HepG2 (cell line): ENCODE data around the gene EYA3. TPM values are rescaled to one million over a fixed set of nuclear protein-coding genes. Genes with fewer than 3 reads are reported as not detected.

Experiments used
- ATAC-seq: fragments of 200-7000 bp; cut with Tn5 transposase; 3 replicates; pipeline ENCODE4 v1.9.1; 2020; ENCODE audit warnings: mild to moderate bottlenecking, moderate library complexity
- BruUV-seq: library from RNA; stranded (reverse); fragments of 400-500 nt; replicated peaks from 2 replicates; lab custom pipeline; 2021; lab: Mats Ljungman, UMichigan
- CTCF ChIA-PET: fragments of 300-600 bp; formaldehyde crosslinking; extraction: SDS; loops from one replicate; lab custom pipeline; 2021; ENCODE audit warnings: low total read pairs, inconsistent platforms, low intra/inter-chr PET ratio; lab: Yijun Ruan, JAX
- POLR2A ChIA-PET: fragments of 350-600 bp; sonication (Branson Sonifier 250); formaldehyde crosslinking; loops from one replicate; lab custom pipeline; 2020; ENCODE audit warnings: antibody characterized with exemption, inconsistent platforms; lab: Yijun Ruan, JAX
- DNase-seq: peaks from one replicate; pipeline ENCODE4 v3.0.0-alpha.2; 2015; ENCODE audit warnings: low spot score
- FAIRE-seq: peaks from 3 replicates; lab custom pipeline; 2011; peaks lifted over from hg19 to GRCh38; lab: Jason Lieb, UNC
- H2AFZ ChIP-seq: one replicate; pipeline ENCODE4 v1.6.1; 2011; ENCODE audit warnings: low read length, inconsistent platforms
- H3K27ac ChIP-seq: fragments of 300-600 bp; 3 replicates; pipeline ENCODE4 v1.8.0; 2011; ENCODE audit warnings: mixed run types, mild to moderate bottlenecking, mixed read lengths, low read length, inconsistent platforms; ENCODE audit not compliant: insufficient read depth; ENCODE audit errors: extremely low read length
- H3K27me3 ChIP-seq, 2 experiments: fragments of 200-600 bp in 1 of 2; 2 replicates in 1 of 2; 3 replicates in 1 of 2; pipeline versions ENCODE4 v1.6.0 to v1.8.0; 2011; ENCODE audit warnings: low read length in 2 of 2, mild to moderate bottlenecking in 2 of 2, moderate library complexity in 2 of 2, inconsistent platforms in 1 of 2; ENCODE audit not compliant: insufficient read depth in 2 of 2, control insufficient read depth in 1 of 2
- H3K36me3 ChIP-seq, 2 experiments: fragments of 200-600 bp in 1 of 2; replicated peaks in 1 of 2; 2 replicates in 1 of 2; 3 replicates in 1 of 2; pipeline versions ENCODE4 v1.5.1 to v1.8.0; 2011; ENCODE audit warnings: low read length in 2 of 2, inconsistent platforms in 1 of 2; ENCODE audit not compliant: insufficient read depth in 2 of 2, control insufficient read depth in 1 of 2
- H3K4me1 ChIP-seq: 2 replicates; pipeline ENCODE4 v1.5.1; 2012; ENCODE audit warnings: low read length, inconsistent platforms; ENCODE audit not compliant: insufficient read depth
- H3K4me2 ChIP-seq: 2 replicates; pipeline ENCODE4 v1.6.0; 2011; ENCODE audit warnings: low read depth, low read length, inconsistent platforms
- H3K4me3 ChIP-seq, 3 experiments: fragments of 200-600 bp in 1 of 3; sonication (generic), shearing (Covaris generic) in 1 of 3; replicated peaks in 1 of 3; 2 replicates each; pipeline ENCODE4 v1.5.1; 2011 to 2016; ENCODE audit warnings: low read length in 3 of 3, inconsistent platforms in 2 of 3, low read depth in 2 of 3, mild to moderate bottlenecking in 2 of 3, control low read depth in 1 of 3, mixed read lengths in 1 of 3; ENCODE audit not compliant: insufficient read depth in 1 of 3
- H3K79me2 ChIP-seq: one replicate; pipeline ENCODE4 v1.6.1; 2011; ENCODE audit warnings: low read length, inconsistent platforms; ENCODE audit not compliant: insufficient read depth
- H3K9ac ChIP-seq: 2 replicates; pipeline ENCODE4 v1.6.0; 2011; ENCODE audit warnings: mild to moderate bottlenecking, low read depth, low read length, inconsistent platforms; ENCODE audit not compliant: insufficient read depth
- H3K9me3 ChIP-seq: 2 replicates; pipeline ENCODE4 v1.5.1; 2012; ENCODE audit warnings: mild to moderate bottlenecking, low read length
- H4K20me1 ChIP-seq: 2 replicates; pipeline ENCODE4 v1.6.0; 2011; ENCODE audit warnings: inconsistent platforms, mild to moderate bottlenecking, low read length, moderate library complexity; ENCODE audit not compliant: insufficient read depth
- HBP1 ChIP-seq: IDR thresholded peaks from 2 replicates; pipeline ENCODE4 v1.6.1; 2016; ENCODE audit warnings: low read depth, control low read depth
- MTA3 ChIP-seq: sonication (generic); formaldehyde crosslinking; IDR thresholded peaks from 2 replicates; pipeline ENCODE4 v1.4.0; 2020; ENCODE audit warnings: missing genetic modification reagents
- POLR2A ChIP-seq, 2 experiments: IDR thresholded peaks; 2 replicates each; pipeline ENCODE4 v1.6.1; 2011; ENCODE audit warnings: low read depth in 2 of 2, low read length in 2 of 2, mild to moderate bottlenecking in 1 of 2, moderate library complexity in 1 of 2; ENCODE audit not compliant: insufficient read depth in 1 of 2
- REL ChIP-seq: sonication (generic); formaldehyde crosslinking; conservative IDR thresholded peaks from 2 replicates; pipeline ENCODE4 v1.8.0; 2022; ENCODE audit warnings: mild to moderate bottlenecking, missing genetic modification reagents, moderate library complexity
- ZMYM3 ChIP-seq: sonication (generic); formaldehyde crosslinking; IDR thresholded peaks from 2 replicates; pipeline ENCODE4 v1.5.1; 2020; ENCODE audit warnings: mild to moderate bottlenecking, missing genetic modification reagents
- ZNF484 ChIP-seq: sonication (generic); formaldehyde crosslinking; IDR thresholded peaks from 2 replicates; pipeline ENCODE4 v1.5.1; 2020; ENCODE audit warnings: mild to moderate bottlenecking, low read depth, missing genetic modification reagents, borderline replicate concordance
- ZNF615 ChIP-seq: sonication (generic); formaldehyde crosslinking; IDR thresholded peaks from 2 replicates; pipeline ENCODE4 v1.5.0; 2020; ENCODE audit warnings: mild to moderate bottlenecking, missing genetic modification reagents, borderline replicate concordance
- ZNF747 ChIP-seq: sonication (generic); formaldehyde crosslinking; IDR thresholded peaks from 2 replicates; pipeline ENCODE4 v1.8.1; 2023; ENCODE audit warnings: missing genetic modification reagents, mild to moderate bottlenecking, borderline replicate concordance
- WGBS: methylation state at CpG from one replicate; pipeline ENCODE4 v1.1.6; 2017; ENCODE audit warnings: low lambda C conversion rate; 5-methylcytosine and 5-hydroxymethylcytosine counted together
- in situ Hi-C: cut with HindIII; loops from 2 replicates; pipeline ENCODE4 v1.10.0; 2017; ENCODE audit warnings: low pct_unique_long_range_greater_than_20kb; ENCODE audit not compliant: extremely low pct_ligation_motif_present
- intact Hi-C: fragments of 100-400 bp; cut with micrococcal nuclease; formaldehyde crosslinking; loops from one replicate; pipeline ENCODE4 v1.10.0; 2022; ENCODE audit not compliant: unreplicated experiment
- polyA plus RNA-seq, 8 experiments: library from polyadenylated mRNA; depleted of rRNA in 3 of 8; stranded (reverse) in 7 of 8; unstranded in 1 of 8; fragments of >200 nt; fragmentation: Illumina TruSeq in 4 of 8; extraction: Trizol in 4 of 8; gene quantifications; 2 replicates each; pipeline versions ENCODE4 v1.2.1 to v1.2.3, GENCODE V29; 2011 to 2016; ENCODE audit warnings: low read depth in 4 of 8, missing spikeins in 1 of 8, mixed read lengths in 1 of 8; ENCODE audit not compliant: insufficient read depth in 1 of 8
- total RNA-seq, 5 experiments: library from RNA; depleted of rRNA; stranded (reverse); fragments of >200 nt; fragmentation: Illumina TruSeq; extraction: Trizol; gene quantifications; 2 replicates each; pipeline ENCODE4 v1.2.3, GENCODE V29; 2016; ENCODE audit warnings: low read depth in 1 of 5

Gene EYA3
- total and polyA plus RNA-seq, 2 of the 13 experiments (the other 11 are each of a cell fraction or from before 2014, with no cell fraction given) = 13.9 to 19.7 TPM

GRCh38 chr1:28104866-28105467, 16.6 kb upstream of the EYA3 start (continued):
- TF ChIP-seq POLR2A (IDR thresholded peaks at IDR 0.05; ENCODE audit: insufficient read depth in 1 of 2, low read depth in 2 of 2, low read length in 2 of 2) (peak in 1 of 2 experiments; percentile 71; a peak in 2 of 4 replicates), ZMYM3 (peak; percentile 23; the same call in 1 of the 2 replicates), REL (CRISPR knock-in tag) (no peak)

GRCh38 chr1:28102189-28102588, 13.8 kb upstream of the EYA3 start:
- CTCF ChIA-PET = no interaction called here
- BruUV-seq = no TSS peak
- Histone ChIP-seq H3K79me2 (no peaks in the 10 kb centered on the region), H3K27ac (no peak overlapping the region), H3K4me3 (no peak overlapping the region), H3K9me3 (no peaks in the 10 kb centered on the region), H3K27me3 (no peaks in the 10 kb centered on the region), H3K36me3 (no peaks in the 10 kb centered on the region), H3K4me2 (no peak overlapping the region), H2AFZ (no peak overlapping the region), H3K9ac (no peak overlapping the region), H4K20me1 (no peaks in the 10 kb centered on the region), H3K4me1 (peaks cover 26% of the 10 kb centered on the region)
- FAIRE-seq = no peak
- POLR2A ChIA-PET = no interaction called here
- intact Hi-C loops (no loop called here), in situ Hi-C loops (no loop called here)
- 63% methylated on average over 1 of the region's 1 CpG for whole genome bisulfite sequencing
- DNase-seq = no peak
- no peak for TF ChIP-seq ZNF615 (CRISPR knock-in tag)
- TF ChIP-seq HBP1 = no peak
- TF ChIP-seq ZNF747 (CRISPR knock-in tag) = no peak
- TF ChIP-seq MTA3 (CRISPR knock-in tag) = no peak
- TF ChIP-seq ZNF484 = no peak
- ATAC-seq = no peak
